GM21526 (cell line): ENCODE measurements around the gene SCFD1.
"Not testable (repeated sequence)": the region's sequence is repeated elsewhere in the genome, so short reads cannot be mapped to it uniquely, and the experiment has no call there.

Source experiments
- ATAC-seq: cut with Tn5 transposase; IDR thresholded peaks from one replicate; pipeline ENCODE4 v1.9.1; 2021; ENCODE audit warnings: moderate library complexity; ENCODE audit not compliant: unreplicated experiment, low FRiP score

The SCFD1 gene

GRCh38 chr14:30607156-30607780 is 14.9 kb upstream of the SCFD1 start:
- no peak for ATAC-seq

GRCh38 chr14:30608533-30609006 is 13.5 kb upstream of the SCFD1 start:
- no peak for ATAC-seq

GRCh38 chr14:30610787-30611343 is 11.3 kb upstream of the SCFD1 start:
- no peak for ATAC-seq

GRCh38 chr14:30614155-30614554 is 8.0 kb upstream of the SCFD1 start:
- no peak for ATAC-seq

- ATAC-seq, result no peak
Observed at GRCh38 chr14:30620178-30620577, 1.9 kb upstream of the SCFD1 start.

GRCh38 chr14:30621354-30621939 is 672 bp upstream of the SCFD1 start:
- peak; percentile 0 for ATAC-seq

- no peak for ATAC-seq
Observed at GRCh38 chr14:30623412-30624131, 1.5 kb downstream of the SCFD1 start.

- ATAC-seq, result no peak
Observed at GRCh38 chr14:30624132-30624423, 2.0 kb downstream of the SCFD1 start.

- no peak for ATAC-seq
Observed at GRCh38 chr14:30625533-30625932, 3.4 kb downstream of the SCFD1 start.

- ATAC-seq, result not testable (repeated sequence)
Observed at GRCh38 chr14:30629432-30629831, 7.3 kb downstream of the SCFD1 start.

GRCh38 chr14:30630248-30630647 is 8.1 kb downstream of the SCFD1 start:
- ATAC-seq, result no peak

GRCh38 chr14:30632730-30633129 is 10.6 kb downstream of the SCFD1 start:
- no peak for ATAC-seq

GRCh38 chr14:30638926-30639325 is 16.8 kb downstream of the SCFD1 start:
- no peak for ATAC-seq

GRCh38 chr14:30641207-30641606 is 19.1 kb downstream of the SCFD1 start:
- ATAC-seq, result no peak

GRCh38 chr14:30644462-30644861 is 22.3 kb downstream of the SCFD1 start:
- ATAC-seq, result not testable (repeated sequence)

- no peak for ATAC-seq
Observed at GRCh38 chr14:30645600-30645999, 23.5 kb downstream of the SCFD1 start.

GRCh38 chr14:30648471-30648870 is 26.4 kb downstream of the SCFD1 start:
- peak; percentile 65 for ATAC-seq

GRCh38 chr14:30651937-30652336 is 29.8 kb downstream of the SCFD1 start:
- no peak for ATAC-seq

GRCh38 chr14:30655124-30655523 is 33.0 kb downstream of the SCFD1 start:
- ATAC-seq, result no peak

- ATAC-seq, result no peak
Observed at GRCh38 chr14:30655658-30656057, 33.5 kb downstream of the SCFD1 start.

- ATAC-seq, result no peak
Observed at GRCh38 chr14:30656190-30656632, 34.1 kb downstream of the SCFD1 start.

GRCh38 chr14:30657050-30657449 is 34.9 kb downstream of the SCFD1 start:
- ATAC-seq, result no peak
